ENCODE results near the gene DYRK3. TPM values are rescaled to one million over a fixed set of nuclear protein-coding genes. Genes with fewer than 3 reads are reported as not detected.
A peak's percentile ranks its signal among the peaks of the same experiment; 100 is the strongest.

Gene DYRK3
- 2.8 and 4.1 TPM in 2 replicates for total RNA-seq (2016; rRNA removed; fragmentation: Illumina TruSeq; extraction: Trizol)
- total RNA-seq (2016; cell fraction: cytosol; rRNA removed; fragmentation: Illumina TruSeq; extraction: Trizol; ENCODE audit: low read depth), result 0.44 and 0.81 TPM in 2 replicates
- total RNA-seq (2016; cell fraction: insoluble cytoplasmic fraction; rRNA removed; fragmentation: Illumina TruSeq; extraction: Trizol), result 3.1 and 4.0 TPM in 2 replicates
- 1.4 and 1.5 TPM in 2 replicates for total RNA-seq (2016; cell fraction: membrane; rRNA removed; fragmentation: Illumina TruSeq; extraction: Trizol)
- 1.7 and 2.7 TPM in 2 replicates for total RNA-seq (2016; cell fraction: nucleus; rRNA removed; fragmentation: Illumina TruSeq; extraction: Trizol)
- 0.48 and 0.50 TPM in 2 replicates for polyA plus RNA-seq (2011; rRNA removed)
- polyA plus RNA-seq (2011; cell fraction: cytosol; rRNA removed), result 0.31 and 0.43 TPM in 2 replicates
- polyA plus RNA-seq (2011; cell fraction: nucleus; rRNA removed), result 0.29 and 0.58 TPM in 2 replicates
- 0.40 and 0.43 TPM in 2 replicates for polyA plus RNA-seq (2012)
- 0.10 and 0.25 TPM in 2 replicates for polyA plus RNA-seq (2016; cell fraction: cytosol; fragmentation: Illumina TruSeq; extraction: Trizol; ENCODE audit: low read depth)
- polyA plus RNA-seq (2016; cell fraction: insoluble cytoplasmic fraction; fragmentation: Illumina TruSeq; extraction: Trizol; ENCODE audit: low read depth), result 1.7 and 2.1 TPM in 2 replicates
- 0.34 and 0.35 TPM in 2 replicates for polyA plus RNA-seq (2016; cell fraction: membrane; fragmentation: Illumina TruSeq; extraction: Trizol; ENCODE audit: low read depth)
- polyA plus RNA-seq (2016; cell fraction: nucleus; fragmentation: Illumina TruSeq; extraction: Trizol; ENCODE audit: insufficient read depth, low read depth), result 1.0 and 1.5 TPM in 2 replicates
- polyA minus RNA-seq (2011; rRNA and poly(A)+ RNA removed; ENCODE audit: low replicate concordance), result 0.80 and 17.9 TPM in 2 replicates
- polyA minus RNA-seq (2011; cell fraction: cytosol; rRNA and poly(A)+ RNA removed), result 0.40 and 1.7 TPM in 2 replicates
- polyA minus RNA-seq (2011; cell fraction: nucleus; rRNA and poly(A)+ RNA removed), result 1.2 and 2.0 TPM in 2 replicates
- percentile 40 among the genes with signal in this experiment for Bru-seq, nascent RNA
- BruChase-seq, experiment 1, labeled RNA remaining after a 6-hour chase, result percentile 41 among the genes with signal in this experiment
- percentile 49 among the genes with signal in this experiment for BruChase-seq, experiment 2, labeled RNA remaining after a 2-hour chase
- long read RNA-seq, experiment 1, partial matches to known transcripts, result 0 of 1 reads
- long read RNA-seq, experiment 1, other reads (novel, unspliced or antisense), result 1 of 1 reads
- long read RNA-seq, experiment 2, partial matches to known transcripts, result 2 of 4 reads
- long read RNA-seq, experiment 2, other reads (novel, unspliced or antisense), result 0 of 4 reads

GRCh38 chr1:206635080-206635977 is at the start of gene DYRK3:
Gene DYRK3, plus strand, starts transcription at chr1:206635536. Its CDS starts 168 bp downstream, at chr1:206635704.
- peak; percentile 96 for ATAC-seq
- H3K4me2 ChIP-seq (ENCODE audit: low read depth, low read length), result peak within 1 kb of the TSS; percentile 87
- POLR2A ChIA-PET, result interaction anchor here (0.7 to 1.9 kb wide), 9 partner anchors 14 to 165 kb away, joined by 3 to 19 read pairs (median 6); partner anchors contain the start of genes EIF2D and IKBKE
- H3K27me3 ChIP-seq (ENCODE audit: control insufficient read depth in 1 of 2, insufficient read depth in 2 of 2, low read length in 2 of 2), result peaks cover 0 to 3% of the 10 kb centered on the region in 2 experiments; a peak in 2 of 5 replicates
- no peaks in the 10 kb centered on the region for H3K79me2 ChIP-seq (ENCODE audit: insufficient read depth, low read length)
- peak within 1 kb of the TSS; percentile 81 for H2AFZ ChIP-seq (ENCODE audit: low read length)
- CTCF ChIA-PET (ENCODE audit: low intra/inter-chr PET ratio, low total read pairs), result interaction anchor here (1.1 to 3.2 kb wide), 2 partner anchors 27 to 28 kb away, joined by 4 to 33 read pairs; no protein-coding TSS in a partner anchor
- intact Hi-C loops (cut with micrococcal nuclease; ENCODE audit: unreplicated experiment) (no loop called here), in situ Hi-C loops (cut with HindIII; ENCODE audit: extremely low pct_ligation_motif_present, low pct_unique_long_range_greater_than_20kb) (loop anchor here (25.0 kb wide), 1 partner anchor 277 kb away; the partner anchor contains the start of gene FCMR)
- DNase-seq (ENCODE audit: low spot score), result peak; percentile 76
- H4K20me1 ChIP-seq (ENCODE audit: insufficient read depth, low read length), result no peaks in the 10 kb centered on the region
- no TSS peak for BruUV-seq (replicated peaks)
- H3K36me3 ChIP-seq (replicated peaks in 1 of 2; ENCODE audit: control insufficient read depth in 1 of 2, insufficient read depth in 2 of 2, low read length in 2 of 2), result no peaks in the 10 kb centered on the region
- FAIRE-seq, result peak; percentile 26
- 9% methylated on average over 29 of the region's 84 CpGs for WGBS (ENCODE audit: low lambda C conversion rate)
- H3K27ac ChIP-seq (ENCODE audit: extremely low read length, insufficient read depth, low read length), result no peak within 1 kb of the TSS
- H3K4me1 ChIP-seq (ENCODE audit: insufficient read depth, low read length), result peaks cover 26% of the 10 kb centered on the region
- H3K9ac ChIP-seq (ENCODE audit: insufficient read depth, low read depth, low read length), result peak within 1 kb of the TSS; percentile 61
- peak within 1 kb of the TSS; percentile 68 to 83 (median 81) for H3K4me3 ChIP-seq (replicated peaks in 1 of 3; ENCODE audit: insufficient read depth in 1 of 3, low read depth in 2 of 3, low read length in 3 of 3)
- no peaks in the 10 kb centered on the region for H3K9me3 ChIP-seq (ENCODE audit: low read length)
- TF ChIP-seq, protein P1, sequence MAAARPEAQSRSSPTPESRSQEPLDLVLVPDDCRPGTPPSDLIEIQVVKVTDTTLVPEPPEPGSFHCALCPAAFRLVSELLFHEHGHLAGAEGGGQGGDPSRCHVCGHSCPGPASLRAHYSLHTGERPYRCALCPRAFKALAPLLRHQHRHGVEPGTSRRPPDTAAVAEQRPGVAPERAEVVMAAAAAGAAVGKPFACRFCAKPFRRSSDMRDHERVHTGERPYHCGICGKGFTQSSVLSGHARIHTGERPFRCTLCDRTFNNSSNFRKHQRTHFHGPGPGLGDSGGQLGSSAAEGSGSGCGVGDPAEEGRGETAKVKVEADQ (CRISPR knock-in tag; IDR thresholded peaks at IDR 0.05; ENCODE audit: borderline replicate concordance), result peak; percentile 34; the same call in 1 of the 2 replicates
- TF ChIP-seq PCBP2 (optimal IDR thresholded peaks at IDR 0.05; ENCODE audit: low read depth, low read length, poor library complexity, severe bottlenecking) (no peak), SCMH1 (CRISPR knock-in tag; IDR thresholded peaks at IDR 0.05; ENCODE audit: borderline replicate concordance) (no peak), ZNF737 (CRISPR knock-in tag; IDR thresholded peaks at IDR 0.05; ENCODE audit: borderline replicate concordance) (no peak), FOSL2 (CRISPR knock-in tag; IDR thresholded peaks at IDR 0.05) (peak; percentile 54), ZBTB20 (CRISPR knock-in tag; IDR thresholded peaks at IDR 0.05; ENCODE audit: borderline replicate concordance, low read depth) (peak; percentile 36), ZNF775 (CRISPR knock-in tag; IDR thresholded peaks at IDR 0.05; ENCODE audit: borderline replicate concordance) (no peak), DNMT1 (CRISPR knock-in tag; IDR thresholded peaks at IDR 0.05) (no peak), HOXA5 (CRISPR knock-in tag; IDR thresholded peaks at IDR 0.05) (no peak; the same call in 1 of the 2 replicates), ZNF614 (CRISPR knock-in tag; IDR thresholded peaks at IDR 0.05; ENCODE audit: borderline replicate concordance) (peak; percentile 8; the same call in 1 of the 2 replicates), ZNF335 (CRISPR knock-in tag; IDR thresholded peaks at IDR 0.05) (no peak), ZNF496 (CRISPR knock-in tag; IDR thresholded peaks at IDR 0.05; ENCODE audit: insufficient replicate concordance) (no peak), ZNF619 (CRISPR knock-in tag; IDR thresholded peaks at IDR 0.05) (peak; percentile 78; the same call in 1 of the 2 replicates), ZNF780A (CRISPR knock-in tag; IDR thresholded peaks at IDR 0.05) (no peak)
- TF ChIP-seq, protein P2, sequence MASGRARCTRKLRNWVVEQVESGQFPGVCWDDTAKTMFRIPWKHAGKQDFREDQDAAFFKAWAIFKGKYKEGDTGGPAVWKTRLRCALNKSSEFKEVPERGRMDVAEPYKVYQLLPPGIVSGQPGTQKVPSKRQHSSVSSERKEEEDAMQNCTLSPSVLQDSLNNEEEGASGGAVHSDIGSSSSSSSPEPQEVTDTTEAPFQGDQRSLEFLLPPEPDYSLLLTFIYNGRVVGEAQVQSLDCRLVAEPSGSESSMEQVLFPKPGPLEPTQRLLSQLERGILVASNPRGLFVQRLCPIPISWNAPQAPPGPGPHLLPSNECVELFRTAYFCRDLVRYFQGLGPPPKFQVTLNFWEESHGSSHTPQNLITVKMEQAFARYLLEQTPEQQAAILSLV (CRISPR knock-in tag; IDR thresholded peaks at IDR 0.05; ENCODE audit: borderline replicate concordance), result peak; percentile 33; the same call in 1 of the 2 replicates
